K562 (cell line): Measurements from ENCODE around the gene RNF103. TPM values are rescaled to one million over a fixed set of nuclear protein-coding genes. Genes with fewer than 3 reads are reported as not detected.
A peak's percentile ranks its signal among the peaks of the same experiment; 100 is the strongest.

Source experiments
- BCOR ChIP-seq: fragments of 450-650 bp; IDR thresholded peaks from 2 replicates; pipeline ENCODE4 v1.6.1; 2016
- CAMTA2 ChIP-seq: fragments of 250-450 bp; sonication (Bioruptor Pico); conservative IDR thresholded peaks from 2 replicates; pipeline ENCODE4 v1.5.1; 2022
- CBX1 ChIP-seq: sonication (generic); IDR thresholded peaks from 2 replicates; pipeline ENCODE4 v1.6.1; 2016; ENCODE audit warnings: antibody characterized with exemption, low read depth, mild to moderate bottlenecking
- CHD7 ChIP-seq: fragments of 200-600 bp; sonication (generic); IDR thresholded peaks from one replicate; pipeline ENCODE4 v1.6.1; 2012; ENCODE audit warnings: mild to moderate bottlenecking, low read depth, low read length, inconsistent platforms
- FOXK2 ChIP-seq, 2 experiments: fragments of 450-650 bp; IDR thresholded peaks in 1 of 2; conservative IDR thresholded peaks in 1 of 2; 2 replicates each; pipeline ENCODE4 v1.6.1; 2016; ENCODE audit warnings: low read depth in 2 of 2, mild to moderate bottlenecking in 1 of 2
- GTF2E2 ChIP-seq: fragments of 200-800 bp; sonication (Bioruptor generic); IDR thresholded peaks from 2 replicates; pipeline ENCODE4 v1.6.1; 2016; ENCODE audit warnings: missing genetic modification characterization, missing compliant biosample characterization
- HBP1 ChIP-seq: fragments of 450-650 bp; formaldehyde crosslinking; IDR thresholded peaks from 2 replicates; pipeline ENCODE4 v1.4.0; 2022; ENCODE audit warnings: missing genetic modification characterization
- HDAC3 ChIP-seq: fragments of 450-650 bp; IDR thresholded peaks from 2 replicates; pipeline ENCODE4 v1.6.1; 2018; ENCODE audit warnings: borderline replicate concordance, mild to moderate bottlenecking, moderate library complexity; ENCODE audit not compliant: partially characterized antibody
- TCF3 ChIP-seq: sonication (generic); formaldehyde crosslinking; IDR thresholded peaks from 2 replicates; pipeline ENCODE4 v1.4.0; 2020; ENCODE audit warnings: mild to moderate bottlenecking, missing genetic modification reagents
- XRCC3 ChIP-seq: fragments of 450-650 bp; IDR thresholded peaks from 2 replicates; pipeline ENCODE4 v1.6.1; 2017; ENCODE audit warnings: mild to moderate bottlenecking, moderate library complexity
- ZNF253 ChIP-seq: fragments of 250-450 bp; sonication (Bioruptor Pico); conservative IDR thresholded peaks from 2 replicates; pipeline ENCODE4 v1.6.1; 2021; ENCODE audit warnings: mild to moderate bottlenecking
- ZNF639 ChIP-seq, 2 experiments: fragments of 200-800 bp in 1 of 2; sonication (Bioruptor generic) in 1 of 2; sonication (generic) in 1 of 2; formaldehyde crosslinking in 1 of 2; IDR thresholded peaks in 1 of 2; conservative IDR thresholded peaks in 1 of 2; 2 replicates each; pipeline versions ENCODE4 v1.5.0 to v1.6.1; 2016 to 2020; ENCODE audit warnings: missing compliant biosample characterization in 1 of 2, missing genetic modification characterization in 1 of 2, missing genetic modification reagents in 1 of 2
- ZNF717 ChIP-seq: fragments of 250-450 bp; sonication (Bioruptor Pico); IDR thresholded peaks from 2 replicates; pipeline ENCODE4 v1.5.0; 2021
- polyA plus RNA-seq, 8 experiments: library from polyadenylated mRNA; depleted of rRNA in 4 of 8; stranded (reverse) in 5 of 8; unstranded in 3 of 8; fragments of >200 nt; fragmentation: Nextera tagmentation in 2 of 8; fragmentation: Illumina TruSeq in 1 of 8; extraction: Ambion mirVana in 2 of 8; extraction: Trizol in 1 of 8; gene quantifications; 2 replicates each; pipeline versions ENCODE4 v1.2.1 to v1.2.3, GENCODE V29; 2011 to 2014; ENCODE audit warnings: inconsistent platforms in 1 of 8, missing spikeins in 1 of 8
- total RNA-seq, 7 experiments: library from RNA; depleted of rRNA in 6 of 7; stranded (reverse); fragments of >200 nt in 6 of 7; fragmentation: Illumina TruSeq in 2 of 7; extraction: Trizol in 2 of 7; gene quantifications; 2 replicates each; pipeline versions ENCODE4 v1.2.1 to v1.2.3, GENCODE V29; 2011 to 2021; ENCODE audit warnings: low replicate concordance in 1 of 7

RNF103 gene
- total and polyA plus RNA-seq, 9 of the 15 experiments (the other 6 are each of a cell fraction or from before 2014, with no cell fraction given) = 1.2 to 6.8 (median 4.6) TPM

GRCh38 chr2:86584151-86584913, 39.3 kb downstream of the RNF103 start (continued):
- TF ChIP-seq HDAC3 = peak; percentile 30
- TF ChIP-seq GTF2E2 (tag) = 0 out of 2 replicates have a peak, but pooled peaks have one; percentile 25
- TF ChIP-seq FOXK2 (conservative IDR thresholded peaks at IDR 0.05 in 1 of 2, IDR thresholded peaks at IDR 0.05 in 1 of 2; ENCODE audit: low read depth in 2 of 2) = peak; percentile 24 to 35; a peak in 1 of 4 replicates
- TF ChIP-seq CBX1 = no peak
- no peak for TF ChIP-seq CHD7
- peak in 1 of 2 experiments; percentile 71; a peak in 2 of 4 replicates for TF ChIP-seq ZNF639 (CRISPR knock-in tag; conservative IDR thresholded peaks at IDR 0.05 in 1 of 2, IDR thresholded peaks at IDR 0.05 in 1 of 2)
- TF ChIP-seq CAMTA2 (CRISPR knock-in tag) = no peak
- TF ChIP-seq HBP1 = no peak
- TF ChIP-seq XRCC3 = no peak
- no peak for TF ChIP-seq ZNF717 (CRISPR knock-in tag)
- no peak for TF ChIP-seq TCF3
- no peak for TF ChIP-seq BCOR
- no peak for TF ChIP-seq ZNF253 (CRISPR knock-in tag)
